Adipocyte (in vitro differentiated cells): ENCODE data around the gene EHMT2.
"Not testable (repeated sequence)": the region's sequence is repeated elsewhere in the genome, so short reads cannot be mapped to it uniquely, and the experiment has no call there.

ENCODE experiments used
- DNase-seq: peaks from one replicate; pipeline ENCODE4 v3.0.0-alpha.2; 2015; ENCODE audit warnings: low read depth
- H3K27me3 ChIP-seq: replicated peaks from 2 replicates; pipeline ENCODE4 v1.7.0; 2013; ENCODE audit warnings: mild to moderate bottlenecking, low read length, moderate library complexity; ENCODE audit not compliant: control insufficient read depth, insufficient read depth
- H3K36me3 ChIP-seq: 2 replicates; pipeline ENCODE4 v1.7.0; 2013; ENCODE audit warnings: low read length, mild to moderate bottlenecking, moderate library complexity; ENCODE audit not compliant: control insufficient read depth, insufficient read depth, severe bottlenecking
- H3K4me1 ChIP-seq: 2 replicates; pipeline ENCODE4 v1.7.0; 2013; ENCODE audit warnings: mild to moderate bottlenecking, low read length, moderate library complexity; ENCODE audit not compliant: control insufficient read depth, insufficient read depth
- H3K4me3 ChIP-seq: 2 replicates; pipeline ENCODE4 v1.7.0; 2013; ENCODE audit warnings: mild to moderate bottlenecking, low read length, moderate library complexity
- H3K9ac ChIP-seq: 2 replicates; pipeline ENCODE4 v1.7.0; 2013; ENCODE audit warnings: mild to moderate bottlenecking, low read length, moderate library complexity
- H3K9me3 ChIP-seq: 2 replicates; pipeline ENCODE4 v1.7.0; 2013; ENCODE audit warnings: mild to moderate bottlenecking, low read length, moderate library complexity; ENCODE audit not compliant: control insufficient read depth

Gene EHMT2

DNA sequence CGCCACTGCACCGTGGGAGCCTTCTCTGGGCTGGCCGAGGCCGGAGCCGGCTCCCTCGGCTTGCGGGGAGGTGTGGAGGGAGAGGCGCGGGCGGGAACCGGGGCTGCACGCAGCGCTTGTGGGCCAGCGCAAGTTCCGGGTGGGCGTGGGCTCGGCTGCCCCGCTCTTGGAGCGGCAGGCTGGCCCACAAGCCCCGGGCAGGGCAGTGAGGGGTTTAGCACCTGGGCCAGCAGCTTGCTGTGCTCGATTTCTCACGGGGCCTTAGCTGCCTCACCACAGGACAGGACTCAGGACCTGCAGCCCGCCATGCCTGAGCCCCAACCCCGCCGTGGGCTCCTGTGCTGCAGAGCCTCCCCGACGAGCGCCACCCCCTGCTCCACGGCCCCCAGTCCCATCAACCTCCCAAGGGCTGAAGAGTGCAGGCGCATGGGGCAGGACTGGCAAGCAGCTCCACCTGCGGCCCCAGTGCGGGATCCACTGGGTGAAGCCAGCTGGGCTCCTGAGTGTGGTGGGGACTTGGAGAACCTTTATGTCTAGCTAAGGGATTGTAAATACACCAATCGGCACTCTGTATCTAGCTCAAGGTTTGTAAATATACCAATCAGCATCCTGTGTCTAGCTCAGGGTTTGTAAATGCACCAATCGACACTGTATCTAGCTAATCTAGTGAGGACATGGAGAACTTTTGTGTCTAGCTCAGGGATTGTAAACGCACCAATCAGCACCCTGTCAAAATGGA, 45.3 kb downstream of the EHMT2 start:
- not testable (repeated sequence) for H3K27me3 ChIP-seq, H3K36me3 ChIP-seq, H3K9ac ChIP-seq, H3K4me1 ChIP-seq, DNase-seq, H3K9me3 ChIP-seq, H3K4me3 ChIP-seq

- Histone ChIP-seq H3K9ac (no peak overlapping the region), H3K4me1 (no peaks in the 10 kb centered on the region), H3K4me3 (no peak overlapping the region), H3K36me3 (no peaks in the 10 kb centered on the region), H3K9me3 (no peaks in the 10 kb centered on the region), H3K27me3 (no peaks in the 10 kb centered on the region)
- DNase-seq, result peak; percentile 35
Measured at GRCh38 chr6:31851485-31851832, 46.0 kb downstream of the EHMT2 start.

GRCh38 chr6:31850765-31851484, 46.6 kb downstream of the EHMT2 start:
- no peaks in the 10 kb centered on the region for H3K36me3 ChIP-seq
- H3K9ac ChIP-seq, result no peak overlapping the region
- H3K9me3 ChIP-seq, result no peaks in the 10 kb centered on the region
- H3K4me3 ChIP-seq, result no peak overlapping the region
- no peak for DNase-seq
- no peaks in the 10 kb centered on the region for H3K27me3 ChIP-seq
- no peaks in the 10 kb centered on the region for H3K4me1 ChIP-seq

DNA sequence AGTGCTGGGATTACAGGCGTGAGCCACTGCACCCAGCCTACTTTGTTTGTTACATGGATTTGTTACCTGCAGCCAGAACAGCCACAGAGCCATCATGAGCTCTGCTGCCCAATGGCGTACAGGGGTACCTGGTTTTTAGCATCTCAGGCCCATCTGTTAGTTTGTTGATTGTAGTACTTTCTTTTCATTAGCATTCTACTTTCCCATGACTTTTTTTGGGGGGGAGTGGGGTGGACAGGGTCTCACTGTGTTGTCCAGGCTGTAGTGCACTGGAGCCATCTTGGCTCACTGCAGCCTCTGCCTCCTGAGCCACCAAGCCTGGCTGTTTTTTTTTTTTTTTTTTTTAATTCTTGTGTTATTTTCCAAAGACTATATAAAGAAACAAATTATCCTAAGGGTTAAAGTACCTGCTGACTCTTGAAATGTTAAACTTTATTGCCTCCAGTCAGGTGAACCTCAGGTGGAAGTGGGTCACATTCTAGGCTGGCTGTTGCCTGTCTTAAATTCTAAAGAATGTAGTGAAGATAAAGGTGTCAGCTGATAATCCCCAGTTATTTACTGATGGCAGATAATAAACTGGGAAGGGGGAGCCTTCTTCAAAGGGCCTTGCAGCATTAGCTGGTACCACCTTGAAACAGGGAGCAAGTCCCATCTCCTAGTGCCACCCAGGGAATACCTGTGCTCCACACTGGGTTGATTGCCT, 50.1 kb downstream of the EHMT2 start:
- Histone ChIP-seq H3K27me3 (no peaks in the 10 kb centered on the region), H3K9ac (no peak overlapping the region), H3K36me3 (no peaks in the 10 kb centered on the region), H3K4me3 (no peak overlapping the region), H3K9me3 (no peaks in the 10 kb centered on the region), H3K4me1 (no peaks in the 10 kb centered on the region)
- no peak for DNase-seq

- Histone ChIP-seq H3K36me3 (peaks cover 18% of the 10 kb centered on the region), H3K9ac (no peak overlapping the region), H3K27me3 (no peaks in the 10 kb centered on the region), H3K4me3 (no peak overlapping the region), H3K9me3 (no peaks in the 10 kb centered on the region), H3K4me1 (no peaks in the 10 kb centered on the region)
- no peak for DNase-seq
Measured at GRCh38 chr6:31844507-31844906, 53.0 kb downstream of the EHMT2 start.

GRCh38 chr6:31842053-31842452, 55.4 kb downstream of the EHMT2 start:
- DNase-seq, result no peak
- no peaks in the 10 kb centered on the region for H3K9me3 ChIP-seq
- H3K4me1 ChIP-seq, result peaks cover 13% of the 10 kb centered on the region
- no peaks in the 10 kb centered on the region for H3K27me3 ChIP-seq
- peaks cover 43% of the 10 kb centered on the region for H3K36me3 ChIP-seq
- no peak overlapping the region for H3K4me3 ChIP-seq
- H3K9ac ChIP-seq, result no peak overlapping the region

GRCh38 chr6:31839779-31840126, 57.7 kb downstream of the EHMT2 start:
- H3K36me3 ChIP-seq, result peaks cover 54% of the 10 kb centered on the region
- not testable (repeated sequence) for H3K9me3 ChIP-seq, H3K27me3 ChIP-seq, H3K4me3 ChIP-seq, H3K9ac ChIP-seq, DNase-seq
- peaks cover 25% of the 10 kb centered on the region for H3K4me1 ChIP-seq

DNA sequence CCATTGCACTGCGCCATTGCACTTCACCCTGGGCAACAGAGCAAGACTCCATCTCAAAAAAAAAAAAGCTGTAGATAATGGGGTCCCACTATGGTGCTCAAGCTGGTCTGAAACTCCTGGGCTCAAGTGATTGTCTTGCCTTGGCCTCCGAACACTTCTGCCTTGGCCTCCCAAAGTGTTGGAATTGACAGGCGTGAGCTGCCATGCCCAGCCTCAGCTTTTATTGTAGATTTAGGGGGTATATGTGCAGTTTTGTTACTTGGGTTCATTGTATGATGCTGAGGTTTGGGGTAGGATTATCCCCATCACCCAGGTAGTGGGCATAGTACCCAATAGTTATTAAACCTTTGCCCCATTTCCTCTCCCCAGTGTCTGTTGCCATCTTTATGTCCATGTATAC, 58.5 kb downstream of the EHMT2 start:
- Histone ChIP-seq H3K36me3 (peaks cover 54% of the 10 kb centered on the region), H3K9me3 (no peaks in the 10 kb centered on the region), H3K4me1 (peaks cover 28% of the 10 kb centered on the region), H3K9ac (no peak overlapping the region), H3K27me3 (no peaks in the 10 kb centered on the region), H3K4me3 (peak overlapping the region; percentile 16)
- DNase-seq, result no peak

GRCh38 chr6:31838114-31838553, 59.4 kb downstream of the EHMT2 start:
- not testable (repeated sequence) for H3K9me3 ChIP-seq, DNase-seq, H3K27me3 ChIP-seq
- Histone ChIP-seq H3K4me3 (peak overlapping the region; percentile 95), H3K36me3 (peaks cover 54% of the 10 kb centered on the region), H3K4me1 (peaks cover 29% of the 10 kb centered on the region), H3K9ac (peak overlapping the region; percentile 99)

DNA sequence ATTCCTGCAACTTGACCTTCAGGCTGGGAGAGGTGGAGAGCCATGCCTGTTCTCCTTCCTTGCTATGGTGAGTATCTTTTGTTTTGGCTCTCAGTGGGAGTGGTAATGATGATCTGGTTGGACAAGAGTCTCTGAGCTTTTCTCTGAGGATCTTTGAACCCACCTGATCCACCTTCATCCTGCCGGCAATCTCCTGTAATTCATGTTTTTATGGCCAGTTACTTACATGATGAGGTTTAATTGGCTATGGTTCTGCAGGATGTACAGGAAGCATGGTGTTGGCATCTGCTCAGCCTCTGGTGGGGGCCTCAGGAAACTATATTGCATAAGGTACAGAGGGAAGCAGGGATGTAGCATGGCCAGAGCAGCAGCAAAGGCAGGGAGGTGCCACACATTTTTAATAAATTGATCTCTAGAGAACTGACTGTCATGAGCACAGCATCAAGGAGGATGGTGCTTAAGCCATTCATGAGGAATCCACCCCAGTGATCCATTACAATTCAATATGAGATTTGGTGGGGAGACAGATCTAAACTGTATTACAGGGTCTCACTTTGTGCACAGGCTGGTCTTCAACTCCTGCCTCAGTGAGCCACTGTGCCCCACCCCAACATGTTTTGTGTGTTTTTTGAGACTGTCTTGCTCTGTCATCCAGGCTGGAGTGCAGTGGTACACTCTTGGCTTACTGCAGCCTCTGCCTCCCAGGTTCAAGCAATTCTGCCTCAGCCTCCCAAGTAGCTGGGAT, 60.0 kb downstream of the EHMT2 start:
- Histone ChIP-seq H3K4me3 (peak overlapping the region; percentile 95), H3K27me3 (no peaks in the 10 kb centered on the region), H3K9me3 (no peaks in the 10 kb centered on the region), H3K9ac (peak overlapping the region; percentile 99), H3K36me3 (peaks cover 54% of the 10 kb centered on the region), H3K4me1 (peaks cover 29% of the 10 kb centered on the region)
- no peak for DNase-seq
